ENCODE measurements around the gene PRSS16. TPM values are rescaled to one million over a fixed set of nuclear protein-coding genes. Genes with fewer than 3 reads are reported as not detected.

The PRSS16 gene
- total and polyA plus RNA-seq, 9 of the 15 experiments (the other 6 are each of a cell fraction or from before 2014, with no cell fraction given), result 4.5 to 21.3 (median 12.1) TPM

GRCh38 chr6:27237089-27237803 is 10.3 kb upstream of the PRSS16 start (continued):
- no peak for TF ChIP-seq MLLT1 (IDR thresholded peaks at IDR 0.05)
- TF ChIP-seq ZNF3 (CRISPR knock-in tag; IDR thresholded peaks at IDR 0.05), result no peak
- TF ChIP-seq YBX1 (IDR thresholded peaks at IDR 0.05), result no peak
- TF ChIP-seq SRSF3 (IDR thresholded peaks at IDR 0.05; ENCODE audit: insufficient read depth, low read length), result no peak
- TF ChIP-seq ZNF134 (CRISPR knock-in tag; conservative IDR thresholded peaks at IDR 0.05), result no peak
- TF ChIP-seq POLR2AphosphoS2 (IDR thresholded peaks at IDR 0.05; ENCODE audit: low read length), result no peak
- TF ChIP-seq SRSF1 (IDR thresholded peaks at IDR 0.05; ENCODE audit: low read depth, low read length), result no peak
- no peak for TF ChIP-seq E2F1 (CRISPR knock-in tag; IDR thresholded peaks at IDR 0.05)
- TF ChIP-seq POLR2A (conservative IDR thresholded peaks at IDR 0.05), result no peak
- no peak for TF ChIP-seq KLF16 (IDR thresholded peaks at IDR 0.05)
- TF ChIP-seq CBX3 (IDR thresholded peaks at IDR 0.05; ENCODE audit: borderline replicate concordance in 1 of 2, low read length in 2 of 2), result peak in 1 of 2 experiments; percentile 94; a peak in 1 of 3 replicates
- no peak for TF ChIP-seq SMC3 (conservative IDR thresholded peaks at IDR 0.05; ENCODE audit: insufficient read depth, low read depth, low read length)
- TF ChIP-seq RCOR1 (IDR thresholded peaks at IDR 0.05; ENCODE audit: borderline replicate concordance in 1 of 2, low read depth in 2 of 2, low read length in 2 of 2), result peak in 1 of 2 experiments; percentile 81; a peak in 2 of 4 replicates
- TF ChIP-seq TEAD4 (IDR thresholded peaks at IDR 0.05; ENCODE audit: low read length), result peak; percentile 80
- TF ChIP-seq TEAD4 (CRISPR knock-in tag; IDR thresholded peaks at IDR 0.05; ENCODE audit: borderline replicate concordance), result no peak
- peak; percentile 44 for TF ChIP-seq NFYB (IDR thresholded peaks at IDR 0.05; ENCODE audit: extremely low read depth, insufficient read length)
- no peak for TF ChIP-seq ZNF518B (CRISPR knock-in tag; IDR thresholded peaks at IDR 0.05)
- TF ChIP-seq ZNF696 (CRISPR knock-in tag; conservative IDR thresholded peaks at IDR 0.05), result no peak
- TF ChIP-seq TRIM24 (IDR thresholded peaks at IDR 0.05), result peak in 1 of 2 experiments; percentile 30; a peak in 2 of 4 replicates
- peak; percentile 75; the same call in 1 of the 2 replicates for TF ChIP-seq CXXC5 (CRISPR knock-in tag; IDR thresholded peaks at IDR 0.05)
- TF ChIP-seq ZNF639 (CRISPR knock-in tag; conservative IDR thresholded peaks at IDR 0.05 in 1 of 2, IDR thresholded peaks at IDR 0.05 in 1 of 2), result no peak
- no peak for TF ChIP-seq WHSC1 (IDR thresholded peaks at IDR 0.05; ENCODE audit: low read length)

Data from K562 (cell line).